Measurements from ENCODE around the gene GDPD3. TPM values are rescaled to one million over a fixed set of nuclear protein-coding genes. Genes with fewer than 3 reads are reported as not detected.

Gene GDPD3
- total and polyA plus RNA-seq, 10 of the 15 experiments (the other 5 are each of a cell fraction or from before 2014, with no cell fraction given) = 0.29 to 3.3 (median 0.97) TPM

GRCh38 chr16:30087181-30087898 lies 26.0 kb downstream of the GDPD3 start (continued):
- TF ChIP-seq MTA2 (IDR thresholded peaks at IDR 0.05; ENCODE audit: low read depth) = no peak

DNA sequence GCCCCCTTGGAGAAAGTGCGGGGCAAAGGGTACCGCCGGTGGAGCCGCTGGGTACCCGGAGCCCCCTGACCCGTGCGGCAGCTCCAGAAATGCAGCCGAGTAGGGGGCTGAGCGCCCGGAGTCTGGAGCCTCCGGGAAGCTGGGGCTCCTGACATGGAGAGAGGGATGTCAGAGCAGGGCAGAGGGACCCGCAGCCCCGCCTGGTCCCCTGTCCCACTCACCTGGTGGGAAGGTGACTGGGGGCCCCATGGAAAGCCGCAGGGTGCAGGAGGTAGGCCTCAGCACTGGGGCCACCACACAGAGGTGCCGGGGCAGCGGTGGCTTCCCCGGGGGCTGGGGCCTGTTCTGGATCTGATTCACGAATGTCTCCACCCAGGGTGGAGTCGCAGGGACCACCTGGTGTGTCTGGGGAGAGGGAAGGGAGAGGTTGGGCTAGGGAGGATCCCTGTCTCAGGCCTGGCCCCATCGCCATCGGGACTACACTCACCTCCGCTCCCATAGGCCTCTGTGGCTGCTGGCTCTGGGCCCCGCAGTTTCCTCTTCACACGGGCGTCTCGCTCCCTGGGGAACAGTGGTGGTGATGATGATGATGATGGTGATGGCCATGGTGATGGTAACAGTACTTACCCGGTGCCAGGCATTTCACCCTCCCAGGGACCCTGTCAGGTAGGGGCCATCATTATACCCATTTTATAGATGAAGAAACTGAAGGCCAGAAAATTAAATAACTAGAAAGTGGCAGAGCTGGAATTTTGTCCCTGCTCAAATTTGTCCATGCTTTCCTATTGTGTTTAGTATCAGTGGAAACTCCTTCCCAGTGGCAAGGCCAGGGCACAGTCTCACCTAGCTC lies 26.8 kb downstream of the GDPD3 start:
- intact Hi-C loops (cut with micrococcal nuclease; ENCODE audit: unreplicated experiment) = no loop called here
- FAIRE-seq = no peak
- peaks cover 18 to 27% of the 10 kb centered on the region in 2 experiments; a peak in 3 of 4 replicates for H3K36me3 ChIP-seq (ENCODE audit: control insufficient read depth in 2 of 2, insufficient read depth in 2 of 2, low read length in 1 of 2)
- no peak overlapping the region for H3K9ac ChIP-seq (ENCODE audit: control insufficient read depth, insufficient read depth, low read length)
- H4K20me1 ChIP-seq (ENCODE audit: control insufficient read depth, insufficient read depth) = no peaks in the 10 kb centered on the region
- ChIA-PET CTCF (no interaction called here), RAD21 (ENCODE audit: unreplicated experiment) (no interaction called here), POLR2A (interaction anchor here (0.8 kb wide), 1 partner anchor 20 kb away, joined by 5 read pairs; the partner anchor contains the start of gene ALDOA), SMC1A (ENCODE audit: uncharacterized antibody, unreplicated experiment) (no interaction called here)
- no TSS peak for BruUV-seq (replicated peaks)
- H3K79me2 ChIP-seq (ENCODE audit: control insufficient read depth, insufficient read depth, low read length) = no peaks in the 10 kb centered on the region
- in situ Hi-C loops (cut with MboI) = loop anchor here (25.0 kb wide), 1 partner anchor 1801 kb away; no protein-coding TSS in a partner anchor
- no peak overlapping the region for H3K4me3 ChIP-seq
- no peak overlapping the region for H3K27ac ChIP-seq (ENCODE audit: control insufficient read depth, insufficient read depth)
- no peak for DNase-seq (ENCODE audit: low read depth, low spot score)
- H2AFZ ChIP-seq (ENCODE audit: control insufficient read depth, low read depth, low read length) = no peak overlapping the region
- H3K27me3 ChIP-seq (replicated peaks in 1 of 2; ENCODE audit: control insufficient read depth in 2 of 2, insufficient read depth in 2 of 2, low read length in 1 of 2) = no peaks in the 10 kb centered on the region
- TF ChIP-seq POLR2AphosphoS5 (IDR thresholded peaks at IDR 0.05; ENCODE audit: low read length) (peak; percentile 57; the same call in 1 of the 2 replicates), HDGF (IDR thresholded peaks at IDR 0.05) (no peak), MYC (IDR thresholded peaks at IDR 0.05; ENCODE audit: insufficient read depth, insufficient read length, insufficient replicate concordance, low read length, severe bottlenecking) (no peak), ZBTB33 (IDR thresholded peaks at IDR 0.05) (no peak), TCF12 (IDR thresholded peaks at IDR 0.05; ENCODE audit: low read depth, low read length) (no peak), YY1 (IDR thresholded peaks at IDR 0.05; ENCODE audit: low read depth, low read length) (no peak), FOXM1 (IDR thresholded peaks at IDR 0.05; ENCODE audit: low read depth, low read length) (no peak), CHD4 (IDR thresholded peaks at IDR 0.05) (no peak)
- no peak overlapping the region for H3K4me2 ChIP-seq (ENCODE audit: control insufficient read depth, insufficient read depth)
- 64% methylated on average over 26 of the region's 27 CpGs for WGBS (ENCODE audit: insufficient coverage, insufficient replicate concordance, low lambda C conversion rate, missing lambda C conversion rate)
- no peaks in the 10 kb centered on the region for H3K9me3 ChIP-seq (replicated peaks; ENCODE audit: control insufficient read depth, insufficient read depth, low read length)
- H3K4me1 ChIP-seq (ENCODE audit: control insufficient read depth, insufficient read depth, low read length) = peaks cover 2% of the 10 kb centered on the region; the same call in 1 of the 2 replicates
- no peak for ATAC-seq
